HS-5 (cell line): Measurements from ENCODE around the gene B3GNT9.
A peak's percentile ranks its signal among the peaks of the same experiment; 100 is the strongest.

ENCODE experiments used
- DNase-seq: peaks from one replicate; pipeline ENCODE4 v3.0.0-alpha.2; 2012; ENCODE audit warnings: low read depth

The B3GNT9 gene

DNA sequence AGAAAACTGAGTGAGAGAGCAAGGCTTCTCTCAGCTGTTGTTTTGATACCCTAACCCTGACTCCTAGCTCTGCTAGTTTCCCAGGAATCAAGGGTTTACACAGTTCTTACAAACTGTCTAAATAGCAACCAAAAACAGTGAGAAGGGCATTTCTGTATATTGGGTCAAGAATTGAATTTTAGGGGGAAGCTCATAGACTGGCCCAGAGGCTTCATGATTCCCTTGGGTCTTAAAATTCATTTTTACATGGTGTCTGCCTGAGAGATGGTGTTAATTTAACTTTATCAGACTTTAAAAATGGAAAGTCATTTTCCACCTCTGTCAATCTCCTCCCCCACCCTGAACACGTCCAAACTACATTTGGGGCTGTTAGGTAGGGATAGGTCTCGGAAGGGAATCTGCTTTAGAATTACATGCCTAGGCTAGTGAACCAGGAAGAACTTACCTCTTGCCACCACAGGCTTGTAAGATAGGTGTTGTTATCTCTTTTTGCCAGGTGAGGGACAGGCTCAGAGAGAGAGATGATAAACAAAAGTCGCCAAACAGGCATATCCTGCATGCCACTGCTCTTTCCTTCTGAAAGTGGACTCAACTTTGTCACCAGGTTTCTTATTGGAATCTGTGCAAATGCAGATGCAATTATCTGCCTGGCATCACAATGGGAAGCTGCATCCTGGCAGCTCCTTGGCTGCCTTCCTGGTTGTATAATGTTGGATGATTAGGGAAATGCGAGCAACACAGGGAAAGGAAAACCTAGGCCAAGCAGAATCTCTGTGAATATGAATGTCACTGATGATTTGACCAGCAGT is 38.0 kb downstream of the B3GNT9 start:
- no peak for DNase-seq

- no peak for DNase-seq
Measured at GRCh38 chr16:67111951-67112444, 38.8 kb downstream of the B3GNT9 start.

GRCh38 chr16:67109407-67110135 is 41.2 kb downstream of the B3GNT9 start, which contains the start of gene PHAF1:
Gene PHAF1, plus strand, starts transcription at chr16:67109941. Its CDS starts 235 bp downstream, at chr16:67110176.
- peak; percentile 55 for DNase-seq

DNA sequence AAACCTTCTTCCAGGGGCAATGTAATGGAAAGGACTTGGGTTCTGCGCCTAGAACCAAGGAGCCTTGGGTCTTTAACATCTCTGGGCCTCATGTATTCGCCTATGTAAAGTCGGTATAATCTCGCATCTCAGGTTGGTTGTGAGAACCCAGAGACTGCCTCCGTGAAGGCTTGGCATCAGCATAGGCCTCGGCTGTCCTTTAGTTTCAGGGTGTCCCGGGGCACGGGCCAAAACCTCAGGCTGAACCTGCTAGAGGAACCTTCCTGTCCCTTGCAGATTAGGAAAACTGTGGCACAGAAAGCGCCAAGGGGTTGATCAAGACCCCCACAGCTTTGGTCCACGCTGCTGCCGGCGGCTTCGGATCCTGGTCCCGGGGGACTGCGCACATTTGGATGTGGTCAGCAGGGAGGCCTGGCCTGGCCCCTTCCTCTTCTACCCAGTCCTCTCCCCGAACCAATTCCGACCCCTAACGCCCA is 41.8 kb downstream of the B3GNT9 start:
- DNase-seq = no peak

- DNase-seq = no peak
Measured at GRCh38 chr16:67108489-67108888, 42.3 kb downstream of the B3GNT9 start.

GRCh38 chr16:67105881-67106280 is 44.9 kb downstream of the B3GNT9 start:
- no peak for DNase-seq

DNA sequence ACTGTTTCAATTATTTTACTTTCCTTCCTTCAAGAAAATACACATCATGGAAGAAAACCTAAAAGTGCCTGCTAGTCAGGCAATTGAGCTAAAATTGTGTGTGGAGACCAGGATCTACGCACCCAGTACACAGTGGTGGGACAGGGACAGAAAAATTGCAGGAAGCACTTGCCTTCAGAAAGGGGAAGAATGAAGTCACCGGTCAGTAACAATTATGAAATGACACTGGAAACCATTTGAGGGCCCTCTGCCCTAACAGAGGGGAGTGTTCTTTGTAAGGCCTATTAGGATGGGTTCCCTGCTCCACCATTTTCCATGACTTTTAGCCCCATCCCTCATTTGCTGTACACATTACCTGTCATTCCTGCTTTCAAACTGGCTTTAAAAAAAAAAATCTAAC is 45.6 kb downstream of the B3GNT9 start:
- no peak for DNase-seq

DNA sequence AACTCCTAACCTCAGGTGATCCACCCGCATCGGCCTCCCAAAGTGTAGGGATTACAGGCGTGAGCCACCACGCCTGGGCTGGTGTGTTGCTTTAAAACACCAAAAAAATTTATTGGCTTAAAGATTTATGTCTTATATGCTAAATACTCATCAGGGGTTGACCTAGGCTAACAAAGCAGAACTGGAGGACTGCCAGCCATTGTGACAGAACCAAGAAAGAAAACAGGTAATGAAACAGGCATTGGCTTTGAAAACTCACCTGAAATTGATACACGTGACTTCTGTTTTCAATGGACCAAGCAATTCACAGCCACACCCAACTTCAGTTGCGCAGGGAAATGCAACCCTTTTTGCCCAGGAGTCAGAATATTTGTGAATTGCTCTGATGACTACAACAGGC is 46.0 kb downstream of the B3GNT9 start:
- DNase-seq = no peak

DNA sequence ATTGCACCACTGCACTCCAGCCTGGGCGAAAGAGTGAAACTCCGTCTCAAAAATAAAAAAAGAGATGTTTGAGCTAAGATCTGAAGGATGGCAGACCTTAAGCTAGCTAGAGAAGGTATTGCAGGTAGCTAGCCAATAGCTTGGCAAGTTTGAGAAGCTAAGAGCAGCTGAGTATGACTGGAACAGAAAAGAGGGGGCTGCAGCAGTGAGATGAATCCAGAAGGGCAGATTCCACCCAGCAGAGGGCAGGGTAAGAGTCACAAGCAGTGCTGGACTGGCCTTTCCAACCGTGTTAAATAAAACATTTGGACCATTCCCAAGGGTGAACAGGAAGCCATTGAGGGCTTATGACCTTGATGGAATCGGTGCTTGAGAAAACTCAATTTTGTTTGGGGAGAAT is 46.7 kb downstream of the B3GNT9 start:
- DNase-seq = no peak

DNA sequence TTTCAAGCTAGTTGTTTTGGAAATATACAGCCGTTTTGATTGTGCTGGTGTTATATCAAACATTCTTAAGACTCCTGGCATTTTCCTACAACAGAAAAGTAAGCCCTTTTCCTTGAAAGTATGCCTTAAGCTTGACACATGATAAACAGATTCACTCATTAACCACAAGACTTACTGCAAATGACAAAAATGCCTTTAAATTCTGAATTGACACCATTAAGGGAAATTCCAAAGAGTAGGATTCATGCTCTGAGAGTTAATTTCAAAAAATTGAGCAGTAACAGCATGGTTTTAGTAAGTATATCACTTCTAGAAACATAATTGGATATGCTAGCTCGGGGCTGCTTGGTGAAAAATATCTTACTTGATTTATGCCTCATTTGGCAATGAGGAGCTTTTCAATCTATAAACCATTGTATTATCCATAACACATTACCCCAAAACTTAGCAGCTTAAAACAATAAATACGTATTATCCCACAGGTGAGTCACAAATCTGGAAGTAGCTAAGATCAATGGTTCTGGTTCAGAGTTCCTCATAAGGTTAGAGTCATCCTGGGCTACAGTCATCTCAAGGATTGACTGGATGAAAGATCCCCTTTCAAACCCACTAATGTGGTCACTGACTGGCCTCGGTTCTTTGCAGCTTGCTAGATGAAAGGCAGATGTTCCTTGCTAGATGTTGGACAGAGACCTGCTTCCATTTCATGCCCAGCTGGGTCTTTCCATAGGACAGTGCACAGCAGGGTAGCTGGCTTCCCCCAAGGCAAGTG is 49.3 kb downstream of the B3GNT9 start:
- peak; percentile 81 for DNase-seq

DNA sequence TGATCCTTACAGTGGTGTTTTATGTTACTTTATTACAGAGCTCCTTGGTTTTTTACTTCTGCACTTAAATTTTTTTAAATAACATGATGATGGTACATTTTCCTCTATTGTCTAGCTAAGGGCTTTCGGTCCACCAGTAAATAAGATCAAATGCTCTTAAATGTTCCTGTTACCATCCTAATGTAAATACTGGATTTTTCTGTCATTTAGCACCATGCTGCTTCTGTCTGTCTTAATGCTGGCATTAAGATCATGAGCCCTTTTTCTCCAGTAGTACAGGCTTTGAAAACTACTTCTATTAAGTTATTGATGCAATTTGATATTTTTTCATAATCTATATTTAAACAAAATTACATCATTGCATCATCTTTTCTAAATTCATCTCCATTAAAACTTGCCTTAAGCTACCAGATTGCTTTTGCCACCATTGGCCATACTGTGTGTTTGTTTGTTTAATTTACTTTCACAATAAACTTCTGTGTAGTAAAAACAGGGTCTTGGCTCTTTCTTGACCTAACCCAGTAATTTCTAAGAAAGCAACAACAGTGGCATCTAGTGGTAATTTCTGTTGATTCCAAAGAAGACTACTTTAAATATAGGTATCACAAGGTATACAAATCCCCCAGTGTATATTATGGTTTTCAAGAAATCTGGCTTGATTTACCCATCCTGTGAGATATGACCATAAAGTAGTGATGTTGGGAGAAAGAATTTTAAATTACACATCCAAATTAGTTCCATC is 50.1 kb downstream of the B3GNT9 start:
- DNase-seq = no peak

DNA sequence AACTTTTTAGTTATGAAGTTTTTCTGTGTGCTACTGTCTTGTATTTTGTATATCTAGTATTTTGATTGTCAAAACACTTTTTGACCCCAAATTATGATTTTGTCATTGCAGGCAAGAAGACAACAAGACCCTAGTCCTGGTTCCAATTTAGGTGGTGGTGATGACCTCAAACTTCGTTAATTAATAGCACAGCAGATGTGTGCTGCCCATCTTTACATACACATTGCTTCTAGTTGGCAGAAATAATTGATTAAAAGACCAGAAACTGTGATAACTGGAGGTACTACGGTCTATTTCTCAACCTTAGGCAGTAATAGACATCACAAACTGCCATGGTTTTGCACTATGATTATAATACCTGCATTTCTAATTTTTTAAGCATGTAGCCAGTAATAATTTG is 52.2 kb downstream of the B3GNT9 start:
- no peak for DNase-seq
